ENCODE measurements around the gene SLC6A1. TPM values are rescaled to one million over a fixed set of nuclear protein-coding genes. Genes with fewer than 3 reads are reported as not detected.
A peak's percentile ranks its signal among the peaks of the same experiment; 100 is the strongest.

SLC6A1 gene
- total RNA-seq, 1 donor from 2014 or later, result 0.52 TPM

- Mint-ChIP-seq H3K36me3 (no peaks in the 10 kb centered on the region), H3K9me3 (no peaks in the 10 kb centered on the region), H3K27me3 (ENCODE audit: insufficient read depth, low read depth) (peaks cover 7% of the 10 kb centered on the region), H3K4me1 (peaks cover 27% of the 10 kb centered on the region), H3K4me3 (no peak overlapping the region), H3K27ac (no peak overlapping the region)
- H3K4me2 ChIP-seq, result no peak overlapping the region
- DNase-seq (ENCODE audit: low spot score), result no peak
- H3K79me2 ChIP-seq (ENCODE audit: low read depth), result no peaks in the 10 kb centered on the region
- H3K4me3 ChIP-seq, result no peak overlapping the region
- no peak for TF ChIP-seq EZH2phosphoT487 (IDR thresholded peaks at IDR 0.05)
- no peak for TF ChIP-seq EZH2 (IDR thresholded peaks at IDR 0.05)
- TF ChIP-seq CTCF (IDR thresholded peaks at IDR 0.05), result no peak
- no peaks in the 10 kb centered on the region for H3F3A ChIP-seq (ENCODE audit: low read depth)
- peaks cover 8% of the 10 kb centered on the region for H3K4me1 ChIP-seq
- H3K9ac ChIP-seq, result no peak overlapping the region
- no peaks in the 10 kb centered on the region for H3K36me3 ChIP-seq
- H3K9me3 ChIP-seq (ENCODE audit: low read depth), result no peaks in the 10 kb centered on the region
- H3K27ac ChIP-seq, result no peak overlapping the region
- H2AFZ ChIP-seq (replicated peaks), result no peak overlapping the region
- no peaks in the 10 kb centered on the region for H4K20me1 ChIP-seq (ENCODE audit: low read depth)
- H3K27me3 ChIP-seq, result peaks cover 6% of the 10 kb centered on the region
These were observed 10.6 kb upstream of the SLC6A1 start for GRCh38 chr3:10981961-10982360.

- no peak overlapping the region for H3K27ac Mint-ChIP-seq
- TF ChIP-seq EZH2 (IDR thresholded peaks at IDR 0.05), result no peak
- TF ChIP-seq EZH2phosphoT487 (IDR thresholded peaks at IDR 0.05), result no peak
- no peak for TF ChIP-seq CTCF (IDR thresholded peaks at IDR 0.05)
These were observed 9.8 kb upstream of the SLC6A1 start for GRCh38 chr3:10982782-10983181.

GRCh38 chr3:10983219-10983916 is 9.2 kb upstream of the SLC6A1 start:
- Histone ChIP-seq H3K4me1 (no peaks in the 10 kb centered on the region), H3F3A (ENCODE audit: low read depth) (no peaks in the 10 kb centered on the region), H3K36me3 (no peaks in the 10 kb centered on the region), H3K4me3 (no peak overlapping the region), H4K20me1 (ENCODE audit: low read depth) (no peaks in the 10 kb centered on the region), H2AFZ (replicated peaks) (no peak overlapping the region), H3K9ac (no peak overlapping the region), H3K27me3 (peaks cover 6% of the 10 kb centered on the region), H3K79me2 (ENCODE audit: low read depth) (no peaks in the 10 kb centered on the region), H3K27ac (no peak overlapping the region), H3K4me2 (peak overlapping the region; percentile 28), H3K9me3 (ENCODE audit: low read depth) (no peaks in the 10 kb centered on the region)
- DNase-seq (ENCODE audit: low spot score), result peak; percentile 74
- Mint-ChIP-seq H3K4me1 (peaks cover 31% of the 10 kb centered on the region), H3K27ac (no peak overlapping the region), H3K4me3 (no peak overlapping the region), H3K9me3 (no peaks in the 10 kb centered on the region), H3K36me3 (no peaks in the 10 kb centered on the region), H3K27me3 (ENCODE audit: insufficient read depth, low read depth) (peaks cover 12% of the 10 kb centered on the region)
- no peak for TF ChIP-seq EZH2phosphoT487 (IDR thresholded peaks at IDR 0.05)
- TF ChIP-seq EZH2 (IDR thresholded peaks at IDR 0.05), result no peak
- TF ChIP-seq CTCF (IDR thresholded peaks at IDR 0.05), result peak; percentile 88

More at GRCh38 chr3:10982782-10983181, 9.8 kb upstream of the SLC6A1 start:
- Histone ChIP-seq H3K4me2 (peak overlapping the region; percentile 28), H4K20me1 (ENCODE audit: low read depth) (no peaks in the 10 kb centered on the region), H3K36me3 (no peaks in the 10 kb centered on the region), H3K79me2 (ENCODE audit: low read depth) (no peaks in the 10 kb centered on the region), H3K27ac (no peak overlapping the region), H3F3A (ENCODE audit: low read depth) (no peaks in the 10 kb centered on the region), H2AFZ (replicated peaks) (no peak overlapping the region), H3K27me3 (peaks cover 6% of the 10 kb centered on the region), H3K4me1 (peaks cover 5% of the 10 kb centered on the region), H3K9me3 (ENCODE audit: low read depth) (no peaks in the 10 kb centered on the region), H3K4me3 (no peak overlapping the region), H3K9ac (no peak overlapping the region)
- no peaks in the 10 kb centered on the region for H3K9me3 Mint-ChIP-seq
- peaks cover 7% of the 10 kb centered on the region for H3K27me3 Mint-ChIP-seq (ENCODE audit: insufficient read depth, low read depth)
- DNase-seq (ENCODE audit: low spot score), result no peak
- H3K36me3 Mint-ChIP-seq, result no peaks in the 10 kb centered on the region
- no peak overlapping the region for H3K4me3 Mint-ChIP-seq
- H3K4me1 Mint-ChIP-seq, result peaks cover 31% of the 10 kb centered on the region
